ENCODE results near the gene GFRA4.

- TF ChIP-seq CTCF (conservative IDR thresholded peaks at IDR 0.05), result no peak
- no peak for TF ChIP-seq ZFX (IDR thresholded peaks at IDR 0.05)
Measured at GRCh38 chr20:3692706-3693294, 29.6 kb upstream of the GFRA4 start.

Measured in C4-2B (cell line).